ENCODE measurements around the gene TAF1. TPM values are rescaled to one million over a fixed set of nuclear protein-coding genes. Genes with fewer than 3 reads are reported as not detected.

The TAF1 gene
- polyA plus RNA-seq, 1 experiment: 21.5 TPM

GRCh38 chrX:71454222-71454621 lies 88.1 kb downstream of the TAF1 start:
- POLR2A ChIA-PET: no interaction called here
- no peak for TF ChIP-seq CTCF (IDR thresholded peaks at IDR 0.05; ENCODE audit: low read depth, low read length)
- Histone ChIP-seq H3K9me3 (ENCODE audit: control insufficient read depth, insufficient read depth, low read length) (no peaks in the 10 kb centered on the region), H3K4me3 (ENCODE audit: low read depth, low read length) (no peak overlapping the region), H3K27me3 (ENCODE audit: control insufficient read depth, insufficient read depth, low read length) (no peaks in the 10 kb centered on the region), H3K27ac (ENCODE audit: low read depth, low read length) (peak overlapping the region; percentile 11)
- CTCF ChIA-PET: no interaction called here
- DNase-seq (ENCODE audit: low read depth, low spot score): no peak

GRCh38 chrX:71458866-71459265 lies 92.7 kb downstream of the TAF1 start:
- ChIA-PET POLR2A (no interaction called here), CTCF (no interaction called here)
- H3K4me3 ChIP-seq (ENCODE audit: low read depth, low read length): no peak overlapping the region
- H3K27me3 ChIP-seq (ENCODE audit: control insufficient read depth, insufficient read depth, low read length): no peaks in the 10 kb centered on the region
- H3K27ac ChIP-seq (ENCODE audit: low read depth, low read length): no peak overlapping the region
- TF ChIP-seq CTCF (IDR thresholded peaks at IDR 0.05; ENCODE audit: low read depth, low read length): no peak
- DNase-seq (ENCODE audit: low read depth, low spot score): no peak
- H3K9me3 ChIP-seq (ENCODE audit: control insufficient read depth, insufficient read depth, low read length): no peaks in the 10 kb centered on the region

- DNase-seq (ENCODE audit: low read depth, low spot score): no peak
- Histone ChIP-seq H3K27ac (ENCODE audit: low read depth, low read length) (no peak overlapping the region), H3K9me3 (ENCODE audit: control insufficient read depth, insufficient read depth, low read length) (no peaks in the 10 kb centered on the region), H3K4me3 (ENCODE audit: low read depth, low read length) (no peak overlapping the region), H3K27me3 (ENCODE audit: control insufficient read depth, insufficient read depth, low read length) (no peaks in the 10 kb centered on the region)
- ChIA-PET POLR2A (no interaction called here), CTCF (no interaction called here)
- TF ChIP-seq CTCF (IDR thresholded peaks at IDR 0.05; ENCODE audit: low read depth, low read length): no peak
Observed at GRCh38 chrX:71464968-71465367, 98.8 kb downstream of the TAF1 start.

- H3K9me3 ChIP-seq (ENCODE audit: control insufficient read depth, insufficient read depth, low read length): no peaks in the 10 kb centered on the region
- TF ChIP-seq CTCF (IDR thresholded peaks at IDR 0.05; ENCODE audit: low read depth, low read length): no peak
- H3K27me3 ChIP-seq (ENCODE audit: control insufficient read depth, insufficient read depth, low read length): no peaks in the 10 kb centered on the region
- no peak overlapping the region for H3K4me3 ChIP-seq (ENCODE audit: low read depth, low read length)
- no peak for DNase-seq (ENCODE audit: low read depth, low spot score)
- ChIA-PET POLR2A (no interaction called here), CTCF (no interaction called here)
- H3K27ac ChIP-seq (ENCODE audit: low read depth, low read length): no peak overlapping the region
Observed at GRCh38 chrX:71466979-71467523, 100.9 kb downstream of the TAF1 start.

GRCh38 chrX:71475785-71476540 lies 109.8 kb downstream of the TAF1 start:
- Histone ChIP-seq H3K9me3 (ENCODE audit: control insufficient read depth, insufficient read depth, low read length) (no peaks in the 10 kb centered on the region), H3K27ac (ENCODE audit: low read depth, low read length) (no peak overlapping the region), H3K27me3 (ENCODE audit: control insufficient read depth, insufficient read depth, low read length) (no peaks in the 10 kb centered on the region), H3K4me3 (ENCODE audit: low read depth, low read length) (no peak overlapping the region)
- ChIA-PET CTCF (no interaction called here), POLR2A (no interaction called here)
- TF ChIP-seq CTCF (IDR thresholded peaks at IDR 0.05; ENCODE audit: low read depth, low read length): no peak
- DNase-seq (ENCODE audit: low read depth, low spot score): no peak
